Osteoblast (primary cell): ENCODE measurements around the gene FOSL1. TPM values are rescaled to one million over a fixed set of nuclear protein-coding genes. Genes with fewer than 3 reads are reported as not detected.

Source experiments
- DNase-seq: peaks from one replicate; pipeline ENCODE4 v3.0.0; 2011; ENCODE audit warnings: low spot score, mixed read lengths; ENCODE audit not compliant: insufficient read length; ENCODE audit errors: missing footprints
- H2AFZ ChIP-seq: 2 replicates; pipeline ENCODE4 v1.6.0; 2011; ENCODE audit warnings: mild to moderate bottlenecking, low read length
- H3K27ac ChIP-seq: 2 replicates; pipeline ENCODE4 v1.5.1; 2011; ENCODE audit warnings: mild to moderate bottlenecking, low read depth, low read length, moderate library complexity
- H3K27me3 ChIP-seq: 2 replicates; pipeline ENCODE4 v1.6.0; 2012; ENCODE audit warnings: mild to moderate bottlenecking, control low read depth, inconsistent platforms, low read length, moderate library complexity; ENCODE audit not compliant: insufficient read depth
- H3K36me3 ChIP-seq: 2 replicates; pipeline ENCODE4 v1.5.1; 2011; ENCODE audit warnings: mild to moderate bottlenecking, low read length, control low read depth, moderate library complexity; ENCODE audit not compliant: insufficient read depth
- H3K4me1 ChIP-seq: 2 replicates; pipeline ENCODE4 v1.5.1; 2011; ENCODE audit warnings: mild to moderate bottlenecking, low read length, control low read depth, moderate library complexity; ENCODE audit not compliant: insufficient read depth
- H3K4me2 ChIP-seq: 2 replicates; pipeline ENCODE4 v1.6.0; 2011; ENCODE audit warnings: mild to moderate bottlenecking, low read length; ENCODE audit not compliant: insufficient read depth
- H3K4me3 ChIP-seq: fragments of 200-600 bp; sonication (generic); 3 replicates; pipeline ENCODE4 v1.5.1; 2012; ENCODE audit warnings: mild to moderate bottlenecking, low read length, inconsistent platforms; ENCODE audit not compliant: insufficient read depth
- H3K79me2 ChIP-seq: 2 replicates; pipeline ENCODE4 v1.6.0; 2012; ENCODE audit warnings: mild to moderate bottlenecking, low read length, control low read depth, inconsistent platforms; ENCODE audit not compliant: insufficient read depth
- H3K9me3 ChIP-seq: 2 replicates; pipeline ENCODE4 v1.5.1; 2011; ENCODE audit warnings: low read depth, low read length, control low read depth
- H4K20me1 ChIP-seq: 2 replicates; pipeline ENCODE4 v1.6.0; 2012; ENCODE audit warnings: mild to moderate bottlenecking, low read length, control low read depth; ENCODE audit not compliant: insufficient read depth
- CTCF ChIP-seq: IDR thresholded peaks from 2 replicates; pipeline ENCODE4 v1.5.1; 2011; ENCODE audit warnings: mild to moderate bottlenecking, low read depth, low read length, moderate library complexity; ENCODE audit errors: extremely low read depth
- total RNA-seq: library from RNA; depleted of rRNA; stranded (reverse); fragments of >200 nt; gene quantifications from 2 replicates; pipeline ENCODE4 v1.2.3, GENCODE V29; 2012

The FOSL1 gene
- total RNA-seq, 1 donor = 13.0 TPM

- Histone ChIP-seq H4K20me1 (peaks cover 36% of the 10 kb centered on the region), H3K79me2 (peaks cover 67% of the 10 kb centered on the region), H3K27ac (peak overlapping the region; percentile 82), H3K4me2 (peak overlapping the region; percentile 99), H3K4me1 (peaks cover 45% of the 10 kb centered on the region), H3K36me3 (peaks cover 50% of the 10 kb centered on the region), H3K27me3 (no peaks in the 10 kb centered on the region), H2AFZ (peak overlapping the region; percentile 64), H3K4me3 (peak overlapping the region; percentile 99), H3K9me3 (no peaks in the 10 kb centered on the region)
- no peak for TF ChIP-seq CTCF
- DNase-seq = peak; percentile 99
These were observed 40.9 kb downstream of the FOSL1 start for GRCh38 chr11:65859095-65859811.

GRCh38 chr11:65858681-65859087 is 41.5 kb downstream of the FOSL1 start:
- H3K27ac ChIP-seq = peak overlapping the region; percentile 82
- H3K4me3 ChIP-seq = peak overlapping the region; percentile 99
- H3K36me3 ChIP-seq = peaks cover 50% of the 10 kb centered on the region
- H4K20me1 ChIP-seq = peaks cover 41% of the 10 kb centered on the region
- peaks cover 72% of the 10 kb centered on the region for H3K79me2 ChIP-seq
- DNase-seq = no peak
- no peaks in the 10 kb centered on the region for H3K27me3 ChIP-seq
- no peak for TF ChIP-seq CTCF
- H3K4me2 ChIP-seq = peak overlapping the region; percentile 99
- H3K4me1 ChIP-seq = peaks cover 45% of the 10 kb centered on the region
- peak overlapping the region; percentile 69 for H2AFZ ChIP-seq
- no peaks in the 10 kb centered on the region for H3K9me3 ChIP-seq

DNA sequence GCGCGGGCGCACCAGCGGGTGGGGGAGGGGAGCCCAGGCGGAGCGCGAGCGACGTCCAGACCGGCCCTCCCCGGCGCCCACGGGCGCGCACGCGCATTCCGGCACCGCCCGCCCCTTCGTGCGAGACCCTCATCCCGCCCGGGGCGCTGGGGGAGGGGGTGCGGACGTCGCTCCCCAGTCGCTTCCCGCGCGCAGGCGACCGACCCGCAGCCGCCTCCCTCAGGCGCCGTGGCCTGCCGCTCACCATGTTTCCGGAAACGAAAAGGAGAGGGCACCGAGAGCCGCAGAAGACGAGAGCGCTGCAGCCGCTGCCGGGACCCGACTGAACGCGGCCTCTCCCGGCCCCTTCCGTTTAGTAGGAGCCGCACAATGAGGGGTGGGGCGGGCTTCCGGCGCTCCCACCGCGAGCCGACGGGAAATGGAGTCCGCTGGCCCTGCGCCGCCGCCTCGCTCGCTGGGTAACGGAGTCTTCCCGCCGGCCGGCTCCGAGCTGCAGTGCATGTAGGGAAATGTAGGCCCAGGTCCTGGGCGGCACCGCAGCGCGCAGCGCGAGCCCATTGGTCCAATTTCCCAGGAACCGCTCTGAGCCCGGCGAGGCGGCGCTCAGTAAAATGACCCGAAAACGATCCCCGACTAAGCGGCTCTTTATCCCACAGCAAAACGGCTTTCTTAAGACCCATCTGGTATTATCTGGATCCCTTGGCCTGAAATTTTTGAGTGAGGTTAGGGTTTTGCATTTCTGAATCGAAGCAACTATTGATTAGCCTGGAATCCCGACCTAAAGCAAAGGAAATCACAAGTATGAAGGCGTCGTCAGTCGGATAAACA is 42.1 kb downstream of the FOSL1 start, which contains the start of gene CFL1:
Gene CFL1 (minus strand): TSS at position 328 of the 828 bp plus-strand sequence. CDS start 81 bp downstream, at position 247.
- TF ChIP-seq CTCF = no peak
- peak within 1 kb of the TSS; percentile 99 for H3K4me2 ChIP-seq
- H4K20me1 ChIP-seq = peaks cover 44% of the 10 kb centered on the region
- H3K79me2 ChIP-seq = peaks cover 74% of the 10 kb centered on the region
- H3K4me1 ChIP-seq = peaks cover 45% of the 10 kb centered on the region
- peak within 1 kb of the TSS; percentile 82 for H3K27ac ChIP-seq
- DNase-seq = peak; percentile 99
- H3K9me3 ChIP-seq = no peaks in the 10 kb centered on the region
- H3K4me3 ChIP-seq = peak within 1 kb of the TSS; percentile 99
- H3K36me3 ChIP-seq = peaks cover 51% of the 10 kb centered on the region
- no peaks in the 10 kb centered on the region for H3K27me3 ChIP-seq
- H2AFZ ChIP-seq = peak within 1 kb of the TSS; percentile 70

GRCh38 chr11:65857500-65857852 is 42.7 kb downstream of the FOSL1 start:
- peaks cover 70% of the 10 kb centered on the region for H3K79me2 ChIP-seq
- no peaks in the 10 kb centered on the region for H3K9me3 ChIP-seq
- H2AFZ ChIP-seq = no peak overlapping the region
- H3K4me1 ChIP-seq = peaks cover 45% of the 10 kb centered on the region
- peak overlapping the region; percentile 40 for H3K27ac ChIP-seq
- peak overlapping the region; percentile 98 for H3K4me2 ChIP-seq
- TF ChIP-seq CTCF = no peak
- DNase-seq = no peak
- peak overlapping the region; percentile 99 for H3K4me3 ChIP-seq
- H3K36me3 ChIP-seq = peaks cover 49% of the 10 kb centered on the region
- no peaks in the 10 kb centered on the region for H3K27me3 ChIP-seq
- H4K20me1 ChIP-seq = peaks cover 47% of the 10 kb centered on the region
